Erythroblast (primary cell): Measurements from ENCODE around the gene FGF18.

Experiments used
- GATA1 ChIP-seq: IDR thresholded peaks from 2 replicates; pipeline ENCODE4 v1.6.1; 2011; ENCODE audit warnings: low read depth, mild to moderate bottlenecking, control low read depth, low read length, moderate library complexity
- POLR2A ChIP-seq: IDR thresholded peaks from 2 replicates; pipeline ENCODE4 v1.6.1; 2011; ENCODE audit warnings: mild to moderate bottlenecking, low read length

DNA sequence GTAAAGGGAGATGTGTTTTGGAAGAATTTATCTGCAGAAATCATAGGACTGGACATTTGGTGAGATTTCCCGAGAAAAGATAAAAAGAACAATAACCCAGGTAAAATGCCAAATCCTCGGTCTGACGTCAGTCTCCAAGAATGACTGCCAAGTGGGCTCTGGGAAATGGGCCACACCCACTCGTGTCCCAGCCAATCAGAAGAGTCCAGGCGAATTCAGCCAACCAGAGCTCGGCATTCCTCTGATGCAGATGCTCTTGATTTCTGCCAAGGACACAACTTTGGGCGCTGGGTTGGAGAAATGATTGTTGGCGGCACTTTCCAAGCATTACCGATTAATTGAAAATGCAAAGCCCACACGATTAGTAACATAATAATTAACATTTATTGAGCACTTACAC, 73.3 kb downstream of the FGF18 start:
- no peak for TF ChIP-seq GATA1
- TF ChIP-seq POLR2A = no peak
